ENCODE measurements around the gene SLC6A7. TPM values are rescaled to one million over a fixed set of nuclear protein-coding genes. Genes with fewer than 3 reads are reported as not detected.

The SLC6A7 gene
- total RNA-seq, 1 experiment from 2014 or later = 0.04 TPM

- H3K27me3 Mint-ChIP-seq (ENCODE audit: low read depth) = no peaks in the 10 kb centered on the region
- H3K9me3 Mint-ChIP-seq = no peaks in the 10 kb centered on the region
Observed at GRCh38 chr5:150227036-150227435, 37.2 kb downstream of the SLC6A7 start.

GRCh38 chr5:150227606-150228273 lies 37.9 kb downstream of the SLC6A7 start:
- TF ChIP-seq CDX4 (CRISPR knock-in tag; IDR thresholded peaks at IDR 0.05; ENCODE audit: borderline replicate concordance) (no peak), MYBL2 (CRISPR knock-in tag; IDR thresholded peaks at IDR 0.05) (no peak), ZNF317 (CRISPR knock-in tag; IDR thresholded peaks at IDR 0.05; ENCODE audit: borderline replicate concordance, low read depth) (no peak), SMAD4 (CRISPR knock-in tag; IDR thresholded peaks at IDR 0.05) (no peak), GTF2I (CRISPR knock-in tag; conservative IDR thresholded peaks at IDR 0.05) (no peak), HMGA2 (CRISPR knock-in tag; IDR thresholded peaks at IDR 0.05) (no peak), ARID4B (CRISPR knock-in tag; IDR thresholded peaks at IDR 0.05; ENCODE audit: borderline replicate concordance) (no peak), ZNF416 (CRISPR knock-in tag; IDR thresholded peaks at IDR 0.05) (no peak), SOX15 (CRISPR knock-in tag; IDR thresholded peaks at IDR 0.05) (no peak), KAT7 (CRISPR knock-in tag; IDR thresholded peaks at IDR 0.05; ENCODE audit: borderline replicate concordance) (no peak), SP1 (CRISPR knock-in tag; conservative IDR thresholded peaks at IDR 0.05) (no peak), GABPB1 (CRISPR knock-in tag; IDR thresholded peaks at IDR 0.05) (no peak)
- DNase-seq (ENCODE audit: low spot score) (no peak), ATAC-seq (no peak)
- Mint-ChIP-seq H3K4me3 (no peak overlapping the region), H3K27me3 (ENCODE audit: low read depth) (no peaks in the 10 kb centered on the region), H3K9me3 (no peaks in the 10 kb centered on the region), H3K36me3 (no peaks in the 10 kb centered on the region), H3K4me1 (no peaks in the 10 kb centered on the region), H3K27ac (no peak overlapping the region)
- POLR2A ChIA-PET = no interaction called here
- CTCF ChIA-PET = interaction anchor here (0.9 to 1.4 kb wide), 2 partner anchors 9 to 52 kb away, joined by 3 to 4 read pairs; no protein-coding TSS in a partner anchor

More at GRCh38 chr5:150227036-150227435, 37.2 kb downstream of the SLC6A7 start:
- no peak for DNase-seq (ENCODE audit: low spot score)
- no peak for ATAC-seq
- CTCF ChIA-PET = interaction anchor here (0.9 to 1.4 kb wide), 2 partner anchors 9 to 52 kb away, joined by 3 to 4 read pairs; no protein-coding TSS in a partner anchor
- POLR2A ChIA-PET = no interaction called here
- H3K4me3 Mint-ChIP-seq = no peak overlapping the region
- TF ChIP-seq HMGA2 (CRISPR knock-in tag; IDR thresholded peaks at IDR 0.05) (no peak), ZNF232 (CRISPR knock-in tag; IDR thresholded peaks at IDR 0.05) (no peak), ZNF512 (CRISPR knock-in tag; IDR thresholded peaks at IDR 0.05; ENCODE audit: borderline replicate concordance) (no peak), MYBL2 (CRISPR knock-in tag; IDR thresholded peaks at IDR 0.05) (no peak), ZMAT4 (CRISPR knock-in tag; IDR thresholded peaks at IDR 0.05) (no peak), ZNF263 (CRISPR knock-in tag; IDR thresholded peaks at IDR 0.05; ENCODE audit: low read depth) (no peak), ZNF138 (CRISPR knock-in tag; conservative IDR thresholded peaks at IDR 0.05) (no peak), GRHL2 (CRISPR knock-in tag; IDR thresholded peaks at IDR 0.05; ENCODE audit: insufficient replicate concordance, severe bottlenecking) (no peak), ZNF416 (CRISPR knock-in tag; IDR thresholded peaks at IDR 0.05) (no peak), SMAD3 (CRISPR knock-in tag; IDR thresholded peaks at IDR 0.05; ENCODE audit: borderline replicate concordance) (no peak), GTF2I (CRISPR knock-in tag; conservative IDR thresholded peaks at IDR 0.05) (no peak), GABPB1 (CRISPR knock-in tag; IDR thresholded peaks at IDR 0.05) (no peak), CBFB (CRISPR knock-in tag; IDR thresholded peaks at IDR 0.05; ENCODE audit: low read depth) (no peak)
- H3K27ac Mint-ChIP-seq = no peak overlapping the region
- no peaks in the 10 kb centered on the region for H3K36me3 Mint-ChIP-seq
- H3K4me1 Mint-ChIP-seq = no peaks in the 10 kb centered on the region

Measured in WTC11 (cell line).